ENCODE measurements around the gene JMJD7. TPM values are rescaled to one million over a fixed set of nuclear protein-coding genes. Genes with fewer than 3 reads are reported as not detected.
"Not testable (repeated sequence)": the region's sequence is repeated elsewhere in the genome, so short reads cannot be mapped to it uniquely, and the experiment has no call there.

Gene JMJD7
- total RNA-seq, 1 experiment from 2014 or later = 10.9 TPM

DNA sequence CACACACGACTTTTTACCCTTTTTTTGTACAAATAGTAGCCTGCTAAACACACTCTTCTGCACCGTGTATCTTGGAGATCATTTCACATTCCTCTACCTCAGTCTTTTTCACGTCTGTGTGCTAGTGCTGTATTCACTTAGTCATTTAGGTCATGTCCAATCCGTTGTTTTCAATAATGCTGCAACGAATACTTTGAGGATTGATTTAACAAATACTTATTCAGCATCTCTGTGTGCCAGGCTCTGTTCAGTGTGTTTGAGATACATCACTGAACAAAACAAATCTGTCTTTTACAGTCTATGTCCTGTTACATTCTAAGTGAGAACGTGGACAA lies 882 bp downstream of the JMJD7 start:
- peak overlapping the region; percentile 91 for H3K4me3 Mint-ChIP-seq (ENCODE audit: unreplicated experiment)
- H3K27ac Mint-ChIP-seq (ENCODE audit: unreplicated experiment) = peak overlapping the region; percentile 89
- H3K27me3 Mint-ChIP-seq (ENCODE audit: insufficient read depth, unreplicated experiment) = no peaks in the 10 kb centered on the region
- Histone ChIP-seq H3K4me3 (ENCODE audit: low read depth, low read length) (peak overlapping the region; percentile 86), H3K36me3 (ENCODE audit: control insufficient read depth, insufficient read depth, low read length) (no peaks in the 10 kb centered on the region), H3K27me3 (replicated peaks; ENCODE audit: control insufficient read depth, insufficient read depth, low read length) (no peaks in the 10 kb centered on the region), H3K9me3 (no peaks in the 10 kb centered on the region), H3K4me1 (no peaks in the 10 kb centered on the region)
- CTCF ChIA-PET = no interaction called here
- H3K9me3 Mint-ChIP-seq (ENCODE audit: unreplicated experiment) = no peaks in the 10 kb centered on the region
- H3K4me1 Mint-ChIP-seq (ENCODE audit: low read depth, unreplicated experiment) = peaks cover 12% of the 10 kb centered on the region
- no peak for TF ChIP-seq CTCF (IDR thresholded peaks at IDR 0.05; ENCODE audit: insufficient read depth in 1 of 2, low read depth in 1 of 2, low read length in 1 of 2, severe bottlenecking in 1 of 2, unreplicated experiment in 1 of 2)
- DNase-seq = no peak
- TSS peak; percentile 59 for BruUV-seq (replicated peaks)
- intact Hi-C loops (cut with micrococcal nuclease; ENCODE audit: unreplicated experiment) = loop anchor here (5.0 kb wide), 1 partner anchor 74 kb away; no protein-coding TSS in a partner anchor
- peaks cover 12% of the 10 kb centered on the region for H3K36me3 Mint-ChIP-seq (ENCODE audit: insufficient read depth, unreplicated experiment)
- POLR2A ChIA-PET = no interaction called here

DNA sequence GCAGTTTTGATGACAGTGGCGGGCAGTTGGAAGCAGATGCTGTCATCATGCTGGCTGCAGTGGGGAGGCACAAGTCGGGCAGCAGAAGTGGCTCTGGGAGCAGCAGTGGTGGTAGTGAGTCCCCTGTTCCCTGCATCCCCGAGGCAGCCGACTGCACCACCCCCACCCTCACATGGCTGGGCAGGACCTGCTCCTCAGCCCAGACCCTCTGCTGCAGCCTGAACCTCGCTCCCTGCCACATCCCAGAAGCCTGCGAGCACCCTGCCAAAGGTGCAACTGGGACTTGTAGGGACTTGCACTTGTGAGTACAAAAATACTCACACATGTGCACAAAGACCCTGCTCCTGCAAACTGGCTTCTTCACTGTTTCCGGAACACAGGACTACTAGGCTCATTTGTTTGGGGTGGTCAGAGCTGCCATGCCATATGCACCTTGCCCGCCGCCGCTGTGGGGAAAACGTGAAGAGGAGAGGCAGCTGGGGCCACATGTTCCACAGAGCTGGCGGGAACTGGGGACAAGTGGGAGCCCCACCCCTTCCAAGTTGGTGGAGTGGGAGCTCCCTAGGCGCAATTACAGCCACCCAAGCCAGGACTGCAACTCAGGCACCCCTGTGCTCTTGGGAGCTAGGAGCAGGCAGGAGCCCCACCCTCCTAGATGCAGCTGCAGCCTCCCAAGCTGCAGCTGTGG lies 2.2 kb downstream of the JMJD7 start:
- Histone ChIP-seq H3K4me1 (no peaks in the 10 kb centered on the region), H3K27me3 (replicated peaks; ENCODE audit: control insufficient read depth, insufficient read depth, low read length) (no peaks in the 10 kb centered on the region), H3K9me3 (no peaks in the 10 kb centered on the region), H3K36me3 (ENCODE audit: control insufficient read depth, insufficient read depth, low read length) (no peaks in the 10 kb centered on the region), H3K4me3 (ENCODE audit: low read depth, low read length) (no peak overlapping the region)
- BruUV-seq (replicated peaks) = no TSS peak
- DNase-seq = no peak
- Mint-ChIP-seq H3K27ac (ENCODE audit: unreplicated experiment) (no peak overlapping the region), H3K4me3 (ENCODE audit: unreplicated experiment) (no peak overlapping the region), H3K4me1 (ENCODE audit: low read depth, unreplicated experiment) (peaks cover 12% of the 10 kb centered on the region), H3K9me3 (ENCODE audit: unreplicated experiment) (no peaks in the 10 kb centered on the region), H3K27me3 (ENCODE audit: insufficient read depth, unreplicated experiment) (no peaks in the 10 kb centered on the region), H3K36me3 (ENCODE audit: insufficient read depth, unreplicated experiment) (peaks cover 12% of the 10 kb centered on the region)
- CTCF ChIA-PET = no interaction called here
- intact Hi-C loops (cut with micrococcal nuclease; ENCODE audit: unreplicated experiment) = loop anchor here (5.0 kb wide), 1 partner anchor 72 kb away; no protein-coding TSS in a partner anchor
- POLR2A ChIA-PET = no interaction called here
- TF ChIP-seq CTCF (IDR thresholded peaks at IDR 0.05; ENCODE audit: insufficient read depth in 1 of 2, low read depth in 1 of 2, low read length in 1 of 2, severe bottlenecking in 1 of 2, unreplicated experiment in 1 of 2) = no peak

GRCh38 chr15:41831291-41831690 lies 3.4 kb downstream of the JMJD7 start:
- H3K9me3 Mint-ChIP-seq (ENCODE audit: unreplicated experiment); H3K4me3 ChIP-seq (ENCODE audit: low read depth, low read length); H3K27me3 ChIP-seq (replicated peaks; ENCODE audit: control insufficient read depth, insufficient read depth, low read length); CTCF ChIA-PET; H3K36me3 ChIP-seq (ENCODE audit: control insufficient read depth, insufficient read depth, low read length); H3K27ac Mint-ChIP-seq (ENCODE audit: unreplicated experiment); BruUV-seq (replicated peaks); DNase-seq; H3K9me3 ChIP-seq; POLR2A ChIA-PET; H3K4me3 Mint-ChIP-seq (ENCODE audit: unreplicated experiment); intact Hi-C loops (cut with micrococcal nuclease; ENCODE audit: unreplicated experiment); H3K4me1 ChIP-seq; H3K27me3 Mint-ChIP-seq (ENCODE audit: insufficient read depth, unreplicated experiment): not testable (repeated sequence)
- Mint-ChIP-seq H3K4me1 (ENCODE audit: low read depth, unreplicated experiment) (peaks cover 12% of the 10 kb centered on the region), H3K36me3 (ENCODE audit: insufficient read depth, unreplicated experiment) (peaks cover 12% of the 10 kb centered on the region)
